Ishikawa (cell line): ENCODE results near the gene SEMA6B.
A peak's percentile ranks its signal among the peaks of the same experiment; 100 is the strongest.

ENCODE experiments used
- CEBPB ChIP-seq: IDR thresholded peaks from 2 replicates; pipeline ENCODE4 v1.6.1; 2012
- CREB1 ChIP-seq: IDR thresholded peaks from 2 replicates; pipeline ENCODE4 v1.6.1; 2012; ENCODE audit warnings: low read depth
- EGR1 ChIP-seq: IDR thresholded peaks from 2 replicates; pipeline ENCODE4 v1.6.1; 2012
- EP300 ChIP-seq: IDR thresholded peaks from 2 replicates; pipeline ENCODE4 v1.6.1; 2012; ENCODE audit warnings: borderline replicate concordance
- FOXM1 ChIP-seq: IDR thresholded peaks from 2 replicates; pipeline ENCODE4 v1.6.1; 2012; ENCODE audit warnings: low read depth, borderline replicate concordance
- MAX ChIP-seq: IDR thresholded peaks from 2 replicates; pipeline ENCODE4 v1.6.1; 2012
- NFIC ChIP-seq: IDR thresholded peaks from 2 replicates; pipeline ENCODE4 v1.6.1; 2012
- RAD21 ChIP-seq: IDR thresholded peaks from 2 replicates; pipeline ENCODE4 v1.6.1; 2012; ENCODE audit warnings: low read depth
- REST ChIP-seq: IDR thresholded peaks from 2 replicates; pipeline ENCODE4 v1.6.1; 2012; ENCODE audit warnings: low read depth, mild to moderate bottlenecking
- TAF1 ChIP-seq: IDR thresholded peaks from 2 replicates; pipeline ENCODE4 v1.6.1; 2012; ENCODE audit warnings: low read depth, mild to moderate bottlenecking
- TCF12 ChIP-seq: IDR thresholded peaks from 2 replicates; pipeline ENCODE4 v1.6.1; 2012; ENCODE audit warnings: low read depth
- TEAD4 ChIP-seq: IDR thresholded peaks from 2 replicates; pipeline ENCODE4 v1.6.1; 2012
- USF1 ChIP-seq: IDR thresholded peaks from 2 replicates; pipeline ENCODE4 v1.6.1; 2012
- YY1 ChIP-seq: IDR thresholded peaks from 2 replicates; pipeline ENCODE4 v1.6.1; 2012; ENCODE audit warnings: low read depth
- ZBTB7A ChIP-seq: IDR thresholded peaks from 2 replicates; pipeline ENCODE4 v1.6.1; 2012; ENCODE audit warnings: low read depth

SEMA6B gene

GRCh38 chr19:4578552-4579248 is 19.2 kb upstream of the SEMA6B start:
- TF ChIP-seq FOXM1 (no peak), REST (no peak), YY1 (no peak), CREB1 (no peak), ZBTB7A (no peak), TAF1 (no peak), RAD21 (no peak), TEAD4 (no peak)

GRCh38 chr19:4577020-4577782 is 17.7 kb upstream of the SEMA6B start:
- TF ChIP-seq MAX (no peak), TEAD4 (no peak), CEBPB (no peak), USF1 (no peak), CREB1 (no peak), NFIC (no peak), EP300 (no peak), YY1 (no peak), RAD21 (no peak), FOXM1 (no peak), ZBTB7A (no peak), REST (no peak), EGR1 (no peak), TCF12 (no peak), TAF1 (no peak)

GRCh38 chr19:4576016-4576933 is 16.8 kb upstream of the SEMA6B start:
- no peak for TF ChIP-seq EGR1
- TF ChIP-seq YY1 = 0 out of 2 replicates have a peak, but pooled peaks have one; percentile 10
- TF ChIP-seq TAF1 = no peak
- peak; percentile 73 for TF ChIP-seq RAD21
- TF ChIP-seq REST = no peak

GRCh38 chr19:4575267-4576015 is 16.0 kb upstream of the SEMA6B start:
- TF ChIP-seq EP300 (no peak), TEAD4 (0 out of 2 replicates have a peak, but pooled peaks have one; percentile 38)
